Upper lobe of left lung (tissue), 6 donors: ENCODE measurements around the gene NPAS4. TPM values are rescaled to one million over a fixed set of nuclear protein-coding genes. Genes with fewer than 3 reads are reported as not detected.

Experiments
- ATAC-seq, 2 donors: fragments of 200-7000 bp; cut with Tn5 transposase; one replicate each; pipeline ENCODE4 v1.9.1; 2022; ENCODE audit warnings: mild to moderate bottlenecking in 2 of 2, moderate library complexity in 2 of 2; ENCODE audit not compliant: low FRiP score in 2 of 2
- DNase-seq, 2 donors: peaks; one replicate each; pipeline ENCODE4 v3.0.0-alpha.2; 2019 to 2020
- H3K27ac ChIP-seq, 4 donors: fragments of 200-600 bp; sonication (generic); one replicate each; pipeline ENCODE4 v1.5.1; 2016 to 2019
- H3K27me3 ChIP-seq, 4 donors: fragments of 200-600 bp; sonication (generic); one replicate each; pipeline ENCODE4 v1.5.1; 2017 to 2019
- H3K36me3 ChIP-seq, 4 donors: fragments of 200-600 bp; sonication (generic); one replicate each; pipeline ENCODE4 v1.5.1; 2016 to 2019
- H3K4me1 ChIP-seq, 4 donors: fragments of 200-600 bp; sonication (generic); one replicate each; pipeline ENCODE4 v1.5.1; 2018 to 2019
- H3K4me3 ChIP-seq, 4 donors: fragments of 200-600 bp; sonication (generic); one replicate each; pipeline ENCODE4 v1.5.1; 2017 to 2019; ENCODE audit warnings: mild to moderate bottlenecking in 2 of 4, moderate library complexity in 1 of 4
- H3K9me3 ChIP-seq, 4 donors: fragments of 200-600 bp; sonication (generic); one replicate each; pipeline ENCODE4 v1.5.1; 2018 to 2019
- CTCF ChIP-seq, 6 experiments: fragments of 450-650 bp in 4 of 6; fragments of 200-600 bp in 2 of 6; sonication (generic) in 2 of 6; IDR thresholded peaks; one replicate each; pipeline ENCODE4 v1.5.1; 2016 to 2019; ENCODE audit warnings: antibody characterized with exemption in 6 of 6
- EP300 ChIP-seq, 4 donors: sonication (generic); formaldehyde crosslinking; IDR thresholded peaks; one replicate each; pipeline ENCODE4 v1.5.1; 2017; ENCODE audit warnings: antibody characterized with exemption in 4 of 4, control low read depth in 2 of 4
- POLR2A ChIP-seq, 4 donors: fragments of 450-650 bp; IDR thresholded peaks; one replicate each; pipeline ENCODE4 v1.5.1; 2016 to 2017; ENCODE audit warnings: antibody characterized with exemption in 4 of 4, mild to moderate bottlenecking in 2 of 4
- POLR2AphosphoS5 ChIP-seq, 2 donors: sonication (generic); formaldehyde crosslinking; IDR thresholded peaks; one replicate each; pipeline ENCODE4 v1.5.1; 2017; ENCODE audit warnings: antibody characterized with exemption in 2 of 2
- WGBS, 2 donors: methylation state at CpG; one replicate each; pipeline ENCODE4 v1.1.5; 2017 to 2018; 5-methylcytosine and 5-hydroxymethylcytosine counted together
- total RNA-seq, 6 donors: library from RNA; depleted of rRNA in 4 of 6; stranded (reverse); fragments of >200 nt in 4 of 6; gene quantifications; one replicate each; pipeline versions ENCODE4 v1.1.0 to v1.2.1, GENCODE V29; 2016 to 2021
- donor health status: DM: no; HTN: no; CAD: no; lungs with moderate emphysema.
- donor health status: DM: no; HTN: yes; CAD: no; lungs with severe emphysema.

The NPAS4 gene
- total RNA-seq, 6 donors from 2014 or later, result not detected

GRCh38 chr11:66470015-66470414 is 49.2 kb downstream of the NPAS4 start:
- Histone ChIP-seq H3K27ac (no peak overlapping the region), H3K4me3 (no peak overlapping the region), H3K4me1 (peaks cover 10 to 23% (median 15%) of the 10 kb centered on the region in 4 donors), H3K9me3 (no peaks in the 10 kb centered on the region), H3K36me3 (peaks cover 0 to 36% (median 23%) of the 10 kb centered on the region in 4 donors), H3K27me3 (no peaks in the 10 kb centered on the region)
- DNase-seq, result no peak
- TF ChIP-seq POLR2AphosphoS5 (IDR thresholded peaks at IDR 0.05) (no peak), CTCF (IDR thresholded peaks at IDR 0.05) (no peak), POLR2A (IDR thresholded peaks at IDR 0.05) (no peak), EP300 (IDR thresholded peaks at IDR 0.05) (no peak)
- ATAC-seq, result no peak
- 84 to 94% methylated on average over 3 of the region's 3 CpGs for WGBS, 2 donors

GRCh38 chr11:66471142-66471541 is 50.3 kb downstream of the NPAS4 start:
- TF ChIP-seq EP300 (IDR thresholded peaks at IDR 0.05) (no peak), POLR2A (IDR thresholded peaks at IDR 0.05) (no peak), CTCF (IDR thresholded peaks at IDR 0.05) (no peak), POLR2AphosphoS5 (IDR thresholded peaks at IDR 0.05) (no peak)
- Histone ChIP-seq H3K36me3 (peaks cover 0 to 45% (median 24%) of the 10 kb centered on the region in 4 donors), H3K27ac (no peak overlapping the region), H3K27me3 (no peaks in the 10 kb centered on the region), H3K4me3 (no peak overlapping the region), H3K9me3 (no peaks in the 10 kb centered on the region), H3K4me1 (peaks cover 10 to 17% (median 13%) of the 10 kb centered on the region in 4 donors)
- DNase-seq, result peak in 1 of 2 donors; percentile 82
- WGBS, 2 donors, result 93 to 97% methylated on average over 15 to 16 of the region's 16 CpGs
- no peak for ATAC-seq

- TF ChIP-seq CTCF (IDR thresholded peaks at IDR 0.05) (no peak), POLR2A (IDR thresholded peaks at IDR 0.05) (no peak), EP300 (IDR thresholded peaks at IDR 0.05) (no peak), POLR2AphosphoS5 (IDR thresholded peaks at IDR 0.05) (no peak)
- Histone ChIP-seq H3K4me3 (no peak overlapping the region), H3K9me3 (no peaks in the 10 kb centered on the region), H3K36me3 (peaks cover 0 to 46% (median 24%) of the 10 kb centered on the region in 4 donors), H3K4me1 (peaks cover 10 to 14% (median 12%) of the 10 kb centered on the region in 4 donors), H3K27me3 (no peaks in the 10 kb centered on the region), H3K27ac (no peak overlapping the region)
- WGBS, 2 donors, result 95 to 96% methylated on average over 7 to 9 of the region's 9 CpGs
- DNase-seq (no peak), ATAC-seq (no peak)
These were observed 51.2 kb downstream of the NPAS4 start for GRCh38 chr11:66472054-66472453.

GRCh38 chr11:66473167-66473566 is 52.3 kb downstream of the NPAS4 start:
- ATAC-seq, result no peak
- DNase-seq, result no peak
- no peak for TF ChIP-seq EP300 (IDR thresholded peaks at IDR 0.05)

DNA sequence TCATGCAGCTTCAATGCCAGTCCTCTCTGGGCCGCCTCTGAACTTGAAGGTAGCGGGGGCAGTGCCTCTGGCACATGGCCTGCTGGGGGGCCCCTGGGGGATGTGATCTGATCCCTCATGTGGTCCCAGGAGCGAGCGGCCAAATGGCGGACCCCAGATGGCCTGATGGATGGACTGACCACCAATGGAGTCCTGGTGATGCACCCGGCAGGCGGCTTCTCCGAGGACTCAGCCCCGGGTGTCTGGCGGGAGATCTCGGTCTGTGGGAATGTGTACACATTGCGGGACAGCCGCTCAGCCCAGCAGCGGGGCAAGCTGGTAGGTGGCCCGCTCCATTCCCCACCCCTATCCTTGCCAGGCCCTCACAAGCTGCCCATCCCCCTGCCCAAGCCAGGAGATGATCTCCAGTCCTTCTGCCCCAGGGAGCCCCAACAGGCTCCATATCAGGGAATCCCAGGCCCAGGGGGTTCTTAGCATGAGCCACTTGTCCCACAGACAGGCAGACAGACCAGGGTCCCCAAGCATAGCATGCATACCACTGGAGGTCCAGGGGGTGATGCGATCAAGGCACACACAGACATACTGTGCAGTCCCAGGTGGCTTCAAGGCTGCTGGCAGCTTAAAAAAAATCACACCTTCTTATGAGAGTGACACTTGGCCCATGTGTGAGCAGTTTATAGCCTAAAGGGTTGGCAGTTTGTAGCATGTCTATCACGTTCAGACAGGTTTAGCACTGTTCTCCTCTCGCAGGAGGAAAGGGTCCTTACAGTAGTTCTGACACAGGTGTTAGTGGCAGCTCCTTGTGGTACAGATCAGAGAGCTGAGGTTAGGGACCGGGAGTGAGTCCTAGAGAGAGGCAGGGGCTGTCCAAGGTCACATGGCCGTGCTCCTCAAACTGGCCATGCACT is 53.0 kb downstream of the NPAS4 start:
- TF ChIP-seq EP300 (IDR thresholded peaks at IDR 0.05), result no peak
- no peak for TF ChIP-seq POLR2AphosphoS5 (IDR thresholded peaks at IDR 0.05)
- no peak for TF ChIP-seq CTCF (IDR thresholded peaks at IDR 0.05)
- no peak for TF ChIP-seq POLR2A (IDR thresholded peaks at IDR 0.05)
- Histone ChIP-seq H3K36me3 (peaks cover 0 to 46% (median 24%) of the 10 kb centered on the region in 4 donors), H3K9me3 (no peaks in the 10 kb centered on the region), H3K27me3 (no peaks in the 10 kb centered on the region), H3K4me1 (peaks cover under 1 to 4% (median 1%) of the 10 kb centered on the region in 4 donors), H3K4me3 (no peak overlapping the region), H3K27ac (no peak overlapping the region)
- WGBS, 2 donors, result 87 to 93% methylated on average over 8 to 11 of the region's 20 CpGs
- ATAC-seq, result no peak
- peak in 1 of 2 donors; percentile 70 for DNase-seq

More at GRCh38 chr11:66473167-66473566, 52.3 kb downstream of the NPAS4 start:
- 94 to 97% methylated on average over 11 of the region's 11 CpGs for WGBS, 2 donors
- Histone ChIP-seq H3K4me1 (peaks cover under 1 to 3% (median 2%) of the 10 kb centered on the region in 4 donors), H3K27ac (no peak overlapping the region), H3K9me3 (no peaks in the 10 kb centered on the region), H3K4me3 (no peak overlapping the region), H3K36me3 (peaks cover 0 to 46% (median 24%) of the 10 kb centered on the region in 4 donors), H3K27me3 (no peaks in the 10 kb centered on the region)
